Epithelial cell of prostate (primary cell): ENCODE measurements around the gene CST7.
A peak's percentile ranks its signal among the peaks of the same experiment; 100 is the strongest.

Experiments
- DNase-seq: peaks from one replicate; pipeline ENCODE4 v3.0.0-alpha.2; 2011; ENCODE audit warnings: low read depth, low spot score
- H3K27ac ChIP-seq: fragments of 450-650 bp; 2 replicates; pipeline ENCODE4 v1.5.1; 2017; ENCODE audit warnings: mild to moderate bottlenecking

CST7 gene

GRCh38 chr20:24981282-24981681 is 32.2 kb downstream of the CST7 start:
- DNase-seq = no peak
- no peak overlapping the region for H3K27ac ChIP-seq

DNA sequence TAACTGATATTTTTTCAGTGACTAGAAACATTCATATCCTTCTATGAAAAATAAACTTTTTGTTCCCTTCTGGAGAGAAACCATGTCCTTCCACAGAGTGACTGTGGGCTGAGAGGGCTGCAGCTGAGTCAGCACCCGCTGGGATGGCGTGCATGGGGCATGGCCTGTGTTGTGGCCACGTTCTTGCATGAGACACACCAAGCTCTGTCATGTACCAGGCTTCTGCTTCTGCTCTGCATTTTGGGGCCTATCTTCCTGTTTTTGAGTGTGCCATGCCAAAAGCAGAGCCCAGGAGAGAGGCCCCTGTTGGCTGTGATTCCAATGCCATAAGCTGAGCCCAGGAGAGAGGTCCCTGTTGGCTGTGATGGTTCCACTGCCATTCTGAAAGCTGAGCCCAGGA is 32.7 kb downstream of the CST7 start:
- H3K27ac ChIP-seq = no peak overlapping the region
- no peak for DNase-seq

DNA sequence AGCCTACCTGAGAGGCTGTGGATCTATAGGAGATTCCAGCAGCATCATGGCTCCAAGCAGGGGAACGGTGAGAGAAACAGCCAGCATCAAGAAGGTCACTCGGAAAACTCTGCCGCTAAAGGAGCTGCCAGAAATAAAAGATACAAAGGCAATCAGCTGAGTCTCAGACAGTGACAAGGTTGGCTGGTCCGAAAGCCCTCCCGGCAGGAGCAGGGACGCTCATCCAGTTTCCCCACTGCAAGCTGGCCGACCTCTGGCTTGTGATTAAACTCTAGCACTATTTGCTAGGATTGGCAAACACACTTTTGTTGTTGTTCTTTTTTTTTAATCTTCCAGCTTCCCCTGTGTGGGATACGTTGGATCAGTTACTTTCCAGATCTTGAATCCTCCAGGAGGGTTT is 34.8 kb downstream of the CST7 start:
- no peak overlapping the region for H3K27ac ChIP-seq
- DNase-seq = no peak

- no peak for DNase-seq
- no peak overlapping the region for H3K27ac ChIP-seq
These were observed 36.0 kb downstream of the CST7 start for GRCh38 chr20:24984961-24985640.

DNA sequence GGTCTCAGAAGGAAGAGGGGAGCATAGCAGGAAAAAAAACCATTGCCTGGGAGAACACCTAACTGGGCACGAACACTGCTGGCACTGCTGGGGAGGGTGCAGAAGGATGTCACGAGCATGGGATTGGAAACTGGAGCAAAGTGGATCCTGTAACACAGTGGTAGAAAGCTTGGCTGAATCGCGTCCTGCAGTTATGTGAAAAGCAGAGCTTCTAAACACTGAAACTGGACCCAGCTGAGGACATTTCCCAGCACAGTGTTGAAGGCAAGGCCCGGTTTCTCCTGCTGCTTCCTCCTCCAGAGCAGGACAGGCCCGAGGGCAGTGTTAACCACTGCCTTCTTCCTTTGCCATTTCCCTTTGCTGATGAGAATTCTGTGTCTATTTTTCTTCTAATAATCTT is 36.7 kb downstream of the CST7 start:
- no peak overlapping the region for H3K27ac ChIP-seq
- no peak for DNase-seq

DNA sequence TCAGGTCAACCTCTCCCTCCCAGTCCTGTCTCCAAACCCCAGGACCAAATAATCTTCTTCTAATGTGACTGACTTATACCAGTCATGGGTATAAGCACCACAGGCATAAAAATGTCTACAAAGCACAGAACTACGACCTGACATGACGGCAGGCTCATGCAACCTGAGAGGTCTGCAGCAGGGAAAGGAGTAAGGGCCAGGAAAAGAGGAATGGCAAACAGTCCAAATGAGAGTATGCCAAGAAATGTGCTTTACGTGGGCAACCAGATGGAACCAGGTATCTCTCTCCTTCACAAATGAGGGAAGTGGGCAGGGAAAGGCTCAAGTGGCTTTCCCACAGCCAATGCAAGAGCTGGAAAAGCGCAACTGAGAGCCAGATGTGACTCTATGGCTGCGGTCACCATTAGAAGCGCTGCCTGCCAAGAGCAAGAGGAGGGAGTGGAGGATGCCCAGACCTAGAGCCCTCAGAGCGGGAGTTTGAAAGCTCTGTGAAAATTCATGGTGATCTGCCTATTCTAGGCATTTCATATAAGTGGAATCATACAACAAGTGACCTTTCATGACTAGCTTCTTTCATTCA is 37.5 kb downstream of the CST7 start:
- no peak for DNase-seq
- no peak overlapping the region for H3K27ac ChIP-seq

DNA sequence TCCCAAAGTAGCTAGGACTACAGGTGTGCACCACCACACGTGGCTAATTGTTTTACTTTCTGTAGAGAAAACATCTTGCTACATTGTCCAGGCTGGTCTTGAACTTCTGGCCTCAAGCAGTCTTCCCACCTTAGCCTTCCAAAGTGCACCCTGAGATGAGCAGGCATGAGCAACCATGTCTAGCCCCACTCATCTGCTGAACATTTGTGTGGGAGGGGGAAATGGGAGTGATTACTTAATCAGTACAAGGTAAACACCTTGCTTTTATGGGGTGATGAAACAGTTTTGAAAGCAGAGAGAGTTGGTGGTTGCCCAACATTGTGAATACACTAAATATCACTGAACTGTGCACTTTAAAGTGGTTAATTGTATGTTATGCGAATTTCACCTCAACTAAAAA is 38.2 kb downstream of the CST7 start:
- peak; percentile 46 for DNase-seq
- H3K27ac ChIP-seq = peak overlapping the region; percentile 27

DNA sequence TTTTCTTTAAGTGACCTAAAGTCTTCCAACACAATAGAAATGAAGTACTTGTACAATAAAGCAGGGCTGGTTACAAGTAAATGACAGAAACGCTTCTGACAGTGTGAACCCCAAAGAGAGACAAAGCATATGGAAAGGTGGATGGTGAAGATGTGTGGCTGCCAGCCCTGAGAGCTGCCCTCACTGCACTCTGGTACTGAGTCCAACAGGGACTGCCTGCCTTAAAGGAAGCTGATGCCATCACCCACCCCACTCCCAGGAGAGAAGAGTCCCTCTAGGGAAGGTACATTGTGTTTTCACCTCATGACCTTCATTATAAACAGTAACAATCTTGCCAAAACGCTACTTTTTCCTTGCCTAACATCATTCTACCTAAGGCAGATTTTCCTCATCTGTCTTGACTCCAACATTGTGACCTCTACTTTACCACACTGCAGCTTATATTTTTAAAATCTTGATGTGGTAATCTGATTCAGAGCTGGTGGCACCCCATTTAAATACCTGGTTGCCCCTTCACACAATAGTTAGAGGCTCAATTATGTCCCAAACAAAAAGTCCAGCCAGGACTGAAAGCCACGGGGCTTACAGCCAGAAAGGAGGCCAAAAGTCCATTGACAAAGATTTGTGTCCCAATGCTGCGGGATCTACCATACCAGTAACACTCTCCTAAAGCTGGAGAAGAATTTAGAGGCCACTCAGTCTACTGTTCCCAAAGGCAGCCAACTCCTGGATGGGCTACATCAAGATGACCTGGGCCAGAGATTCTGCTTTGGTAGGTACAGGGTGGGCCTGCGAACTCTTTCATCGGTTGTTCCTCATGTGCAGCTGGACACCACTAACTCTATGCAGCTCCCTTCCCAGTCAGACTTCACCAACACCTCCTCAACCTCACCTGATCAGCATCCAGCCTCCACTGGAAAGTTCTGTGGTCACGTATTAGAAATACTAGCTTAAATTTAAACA is 39.1 kb downstream of the CST7 start:
- no peak for DNase-seq

GRCh38 chr20:24989162-24989561 is 40.1 kb downstream of the CST7 start:
- no peak for DNase-seq
- no peak overlapping the region for H3K27ac ChIP-seq

More for the DNA sequence above, 39.1 kb downstream of the CST7 start:
- peak overlapping the region; percentile 27 for H3K27ac ChIP-seq

GRCh38 chr20:24990810-24991252 is 41.8 kb downstream of the CST7 start:
- no peak overlapping the region for H3K27ac ChIP-seq
- no peak for DNase-seq

DNA sequence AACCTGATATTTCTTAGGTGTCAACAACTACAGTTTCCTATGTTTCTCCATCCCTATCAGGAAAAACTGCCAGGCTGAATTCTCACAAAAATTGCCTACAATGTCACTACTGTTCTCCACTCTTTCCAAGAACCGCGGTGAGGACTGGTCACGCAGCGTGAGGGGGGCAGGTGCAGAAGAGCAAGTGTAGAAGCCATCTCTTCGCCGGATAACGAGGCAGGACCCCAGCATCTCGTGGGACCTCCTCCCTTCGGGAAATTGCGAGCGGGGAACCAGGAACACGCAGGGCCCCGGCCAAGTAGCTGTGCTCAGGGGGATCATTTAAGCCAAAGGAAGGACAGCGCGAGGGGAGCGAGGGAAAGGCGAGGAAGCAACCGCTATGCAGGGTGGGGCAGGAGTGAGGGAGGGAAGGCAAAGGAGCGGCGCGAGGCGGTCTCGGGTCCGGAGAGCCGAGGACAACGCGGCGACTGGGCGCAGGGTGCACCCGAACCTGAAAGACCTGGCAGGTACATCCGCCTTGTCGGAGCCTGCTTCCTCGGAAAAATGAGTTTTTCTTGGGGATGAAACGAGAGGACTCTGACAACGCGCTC is 42.9 kb downstream of the CST7 start:
- no peak for DNase-seq
- H3K27ac ChIP-seq = peak overlapping the region; percentile 72

DNA sequence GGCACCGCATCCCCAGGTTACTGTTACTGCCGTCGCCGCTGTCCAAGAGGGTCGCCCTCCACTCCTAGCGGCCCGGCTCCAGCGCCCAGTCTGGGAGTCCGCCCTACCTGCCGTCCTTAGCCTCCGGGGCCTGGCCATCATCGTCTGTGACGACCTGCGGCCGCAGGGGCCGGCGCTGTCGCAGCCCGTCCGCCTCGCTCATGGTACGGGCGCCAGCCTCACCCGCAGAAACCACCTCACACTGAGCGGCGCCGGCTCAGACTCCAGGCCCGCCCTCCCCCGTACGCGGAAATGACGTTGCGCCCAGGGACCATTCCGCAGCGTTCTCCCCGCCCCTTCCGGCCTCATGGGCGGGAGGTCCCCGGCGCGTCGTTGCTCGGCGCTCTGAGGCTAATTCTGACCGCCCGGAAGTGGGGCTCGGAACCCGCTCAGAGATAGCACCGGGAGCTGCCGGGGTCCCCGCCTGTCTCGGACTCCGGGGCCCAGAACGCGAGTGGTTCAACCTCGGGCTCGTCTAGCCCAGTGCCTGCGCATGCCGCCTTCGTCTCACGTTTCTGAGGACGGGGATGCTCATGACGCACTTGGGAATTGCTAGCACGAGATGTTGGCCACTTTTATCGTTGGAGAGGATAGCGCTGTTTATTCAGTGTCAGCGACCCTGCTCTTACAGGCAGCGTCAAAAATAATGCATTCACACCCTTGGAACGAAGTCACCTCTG is 43.6 kb downstream of the CST7 start, which contains the start of gene APMAP:
APMAP (minus strand) TSS at position 265 of the 719 bp plus-strand sequence; CDS start at position 202, 63 bp downstream.
- peak; percentile 39 for DNase-seq
- peak within 1 kb of the TSS; percentile 72 for H3K27ac ChIP-seq

- no peak for DNase-seq
- peak overlapping the region; percentile 72 for H3K27ac ChIP-seq
These were observed 44.5 kb downstream of the CST7 start for GRCh38 chr20:24993337-24994185.

DNA sequence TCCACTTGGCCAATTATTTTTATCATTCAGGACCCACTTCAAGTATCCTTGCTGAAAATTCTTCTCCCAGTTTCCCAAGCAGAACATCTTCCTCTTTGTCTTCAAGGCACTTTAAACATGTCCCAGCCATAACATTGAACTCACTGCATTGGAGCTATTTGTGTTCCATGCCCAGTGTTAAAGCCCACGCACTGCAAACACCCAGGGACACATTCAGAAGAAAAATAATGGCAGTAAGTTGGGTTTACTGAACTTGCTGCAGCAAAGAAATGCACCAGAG is 45.1 kb downstream of the CST7 start:
- no peak for DNase-seq
- peak overlapping the region; percentile 72 for H3K27ac ChIP-seq

DNA sequence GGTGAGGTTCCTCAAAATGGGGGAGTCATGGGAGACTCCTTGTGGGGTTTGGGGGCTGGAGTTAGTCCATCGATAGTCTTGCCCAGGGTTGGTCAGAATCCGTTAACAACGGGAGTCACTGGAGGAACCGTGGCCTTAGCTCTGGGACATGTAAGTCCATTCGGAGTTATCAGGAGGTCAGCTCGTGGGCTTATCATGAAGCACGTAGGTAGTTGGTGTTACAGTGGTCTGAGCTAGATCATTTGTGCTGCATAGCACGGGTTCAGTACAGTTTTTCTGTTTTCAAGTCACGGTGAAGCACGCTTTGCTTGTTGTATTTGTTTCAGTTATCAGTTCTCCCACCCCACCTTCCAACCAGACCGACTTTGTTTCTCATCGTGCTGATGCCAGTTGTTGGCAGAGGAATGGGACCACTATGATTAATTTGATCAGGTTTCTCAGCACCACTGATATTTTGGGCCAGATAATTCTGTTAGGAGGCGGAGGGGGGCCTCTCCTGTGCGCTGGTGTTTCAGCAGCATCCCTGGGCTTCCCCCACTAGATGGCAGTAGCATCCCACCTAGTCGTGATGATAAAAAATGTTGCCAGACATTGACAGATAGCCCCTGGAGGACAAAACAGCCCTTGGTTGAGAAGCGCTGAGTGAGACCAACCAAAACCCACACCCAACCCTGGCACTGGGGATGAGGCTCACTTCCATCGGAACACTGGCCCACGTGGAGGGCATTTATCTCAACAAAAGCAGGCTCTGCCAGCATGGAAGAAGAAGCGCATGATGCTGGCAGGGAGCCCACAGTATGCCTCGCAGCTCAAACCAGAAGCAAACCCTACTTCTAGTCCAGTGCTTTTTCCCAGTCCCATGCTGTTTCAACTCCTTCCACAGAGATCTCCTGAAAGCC is 45.6 kb downstream of the CST7 start:
- DNase-seq = no peak

DNA sequence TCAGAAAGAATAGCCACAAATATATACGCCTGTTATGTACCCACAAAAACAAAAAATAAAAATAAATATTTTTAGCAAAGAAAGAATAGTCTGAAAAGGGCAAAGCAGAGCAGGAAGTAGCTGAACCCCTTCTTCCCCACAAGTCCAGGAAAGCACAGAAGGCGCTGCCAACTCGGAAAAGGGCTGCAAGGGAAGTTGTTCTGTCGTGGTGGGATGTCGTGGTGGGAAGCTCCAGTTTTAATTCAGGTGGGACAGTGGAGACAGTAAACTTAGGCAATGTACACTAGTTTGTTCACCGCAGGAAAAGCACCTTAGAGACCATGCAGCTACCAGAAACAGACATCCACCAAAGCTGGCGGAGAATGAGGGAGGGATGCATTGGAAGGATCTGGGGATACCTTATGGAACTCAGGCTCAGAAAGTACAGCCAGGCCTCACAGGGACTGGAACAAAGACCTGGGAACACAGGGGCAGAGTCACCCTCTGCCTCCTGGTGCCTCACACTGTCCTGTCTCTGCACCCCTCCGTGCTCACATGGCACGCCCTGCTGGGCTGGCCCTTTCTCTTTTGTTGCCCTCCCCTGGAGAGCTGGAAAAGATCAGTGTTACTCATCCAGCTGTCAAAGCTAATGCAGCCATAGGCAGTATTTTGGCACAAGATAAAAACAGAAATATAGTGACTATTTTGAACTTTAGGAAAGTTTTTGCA is 46.8 kb downstream of the CST7 start:
- DNase-seq = no peak
- no peak overlapping the region for H3K27ac ChIP-seq

More for the DNA sequence above, 45.6 kb downstream of the CST7 start:
- H3K27ac ChIP-seq = no peak overlapping the region
